Large intestine (tissue), 3 donors: ENCODE data around the gene PSKH1. TPM values are rescaled to one million over a fixed set of nuclear protein-coding genes. Genes with fewer than 3 reads are reported as not detected.
"Not testable (repeated sequence)": the region's sequence is repeated elsewhere in the genome, so short reads cannot be mapped to it uniquely, and the experiment has no call there.

Source experiments
- DNase-seq, 2 donors: peaks; one replicate each; pipeline versions ENCODE4 v3.0.0 to v3.0.0-alpha.2; 2013
- H3K27ac ChIP-seq: one replicate; pipeline ENCODE4 v1.5.1; 2013; ENCODE audit warnings: low read length
- H3K27me3 ChIP-seq: 2 replicates; pipeline ENCODE4 v1.6.1; 2013; ENCODE audit warnings: low read length; ENCODE audit not compliant: control insufficient read depth, insufficient read depth
- H3K36me3 ChIP-seq: 2 replicates; pipeline ENCODE4 v1.6.1; 2013; ENCODE audit warnings: low read length; ENCODE audit not compliant: control insufficient read depth, insufficient read depth
- H3K4me1 ChIP-seq: one replicate; pipeline ENCODE4 v1.6.1; 2013; ENCODE audit warnings: low read length; ENCODE audit not compliant: control insufficient read depth, insufficient read depth
- H3K4me3 ChIP-seq: one replicate; pipeline ENCODE4 v1.5.1; 2013; ENCODE audit warnings: low read length
- H3K9me3 ChIP-seq: one replicate; pipeline ENCODE4 v1.6.1; 2013; ENCODE audit warnings: mild to moderate bottlenecking, low read depth, low read length, moderate library complexity; ENCODE audit not compliant: control insufficient read depth
- WGBS: methylation state at CpG from one replicate; pipeline ENCODE4 v1.1.5; 2013; ENCODE audit warnings: low lambda C conversion rate; ENCODE audit not compliant: insufficient coverage; 5-methylcytosine and 5-hydroxymethylcytosine counted together
- polyA plus RNA-seq: library from polyadenylated mRNA; unstranded; fragments of 120-200 nt; gene quantifications from one replicate; pipeline ENCODE4 v1.2.1, GENCODE V29; 2013

The PSKH1 gene
- polyA plus RNA-seq, 1 donor = 24.2 TPM

DNA sequence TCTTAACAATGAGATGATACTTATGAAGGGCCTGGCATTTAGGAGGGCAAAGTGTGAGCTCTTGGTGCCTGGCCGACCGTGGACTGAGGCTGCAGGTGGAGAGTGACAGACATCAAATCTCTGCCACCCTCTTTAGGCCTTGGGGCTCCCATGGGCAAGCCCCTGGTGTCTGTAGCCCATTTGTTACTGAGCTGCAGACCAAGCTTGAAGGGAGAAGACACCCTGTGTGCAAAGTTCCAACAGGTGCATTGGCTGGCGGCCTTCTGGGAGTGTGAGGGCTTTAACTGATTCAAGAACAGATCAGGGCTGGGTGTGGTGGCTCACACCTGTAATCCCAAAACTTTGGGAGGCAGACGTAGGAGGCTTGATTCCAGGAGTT, 39.4 kb downstream of the PSKH1 start:
- no peak for DNase-seq
- Histone ChIP-seq H3K9me3 (no peaks in the 10 kb centered on the region), H3K4me1 (peaks cover 14% of the 10 kb centered on the region), H3K27ac (no peak overlapping the region), H3K36me3 (peaks cover 58% of the 10 kb centered on the region), H3K27me3 (no peaks in the 10 kb centered on the region), H3K4me3 (no peak overlapping the region)
- WGBS = 100% methylated on average over 1 of the region's 4 CpGs

DNA sequence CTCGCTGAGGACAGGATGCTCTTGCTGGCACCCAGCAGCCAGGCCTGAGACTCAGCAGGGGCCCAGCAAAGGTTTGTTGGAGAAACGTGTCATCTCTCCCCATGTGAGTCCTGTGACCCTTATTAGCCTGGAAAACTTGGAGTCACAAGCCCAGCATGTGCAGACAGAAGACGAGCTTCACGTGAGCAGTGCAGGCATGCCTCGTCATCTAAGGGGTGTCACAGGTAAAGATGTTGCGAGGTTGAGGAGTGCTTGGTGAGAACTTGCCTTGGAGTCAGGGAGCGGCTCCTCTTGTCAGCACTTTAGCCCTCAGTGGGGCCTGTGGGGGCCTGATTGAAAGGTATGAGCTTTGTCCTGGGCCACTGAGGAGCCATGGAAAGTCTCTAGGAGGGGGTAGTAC, 40.8 kb downstream of the PSKH1 start:
- no peak overlapping the region for H3K4me3 ChIP-seq
- H3K4me1 ChIP-seq = peaks cover 15% of the 10 kb centered on the region
- H3K27me3 ChIP-seq = no peaks in the 10 kb centered on the region
- no CpG with 5 or more reads among the region's 7 CpGs for WGBS
- no peaks in the 10 kb centered on the region for H3K9me3 ChIP-seq
- no peak overlapping the region for H3K27ac ChIP-seq
- peaks cover 48% of the 10 kb centered on the region for H3K36me3 ChIP-seq
- DNase-seq = no peak

DNA sequence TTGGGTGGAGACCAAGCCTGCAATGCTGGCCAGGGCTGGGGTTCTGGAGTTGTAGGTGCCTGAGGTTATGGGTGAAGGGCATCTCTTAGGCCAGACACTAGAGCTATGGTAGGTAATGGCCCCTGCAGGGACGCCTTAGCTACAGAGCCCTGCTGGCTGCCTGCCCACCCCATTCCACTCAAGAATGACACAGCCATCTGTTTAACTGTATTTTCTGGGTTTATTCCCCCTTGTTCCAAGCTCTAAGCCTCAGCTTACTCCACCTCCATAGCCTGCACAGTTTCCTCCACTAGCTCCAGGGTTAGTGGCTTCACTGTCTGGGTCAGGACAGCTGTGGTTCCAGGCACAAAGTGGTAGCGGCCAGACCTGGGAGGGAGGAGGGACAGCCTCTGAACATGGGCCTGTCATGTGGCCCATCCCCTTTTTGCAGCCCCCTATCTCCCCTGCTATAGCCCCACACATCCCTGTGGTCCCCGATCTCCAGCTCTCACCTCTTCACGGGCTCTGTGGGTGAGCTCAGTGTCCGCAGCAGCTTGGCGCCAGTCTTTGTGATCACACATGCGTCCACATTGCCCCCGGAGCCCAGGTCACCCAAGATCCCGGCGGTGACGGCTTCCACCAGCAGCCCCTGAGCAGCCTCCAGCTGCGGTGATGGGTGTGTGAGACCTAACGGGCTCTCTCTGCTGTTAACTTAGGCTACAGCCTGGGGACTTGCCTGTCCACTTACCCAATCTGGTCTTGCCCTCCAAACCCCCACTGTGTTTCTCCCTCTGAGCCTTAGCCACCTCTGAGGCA, 41.4 kb downstream of the PSKH1 start:
- no peaks in the 10 kb centered on the region for H3K9me3 ChIP-seq
- no CpG with 5 or more reads among the region's 13 CpGs for WGBS

DNA sequence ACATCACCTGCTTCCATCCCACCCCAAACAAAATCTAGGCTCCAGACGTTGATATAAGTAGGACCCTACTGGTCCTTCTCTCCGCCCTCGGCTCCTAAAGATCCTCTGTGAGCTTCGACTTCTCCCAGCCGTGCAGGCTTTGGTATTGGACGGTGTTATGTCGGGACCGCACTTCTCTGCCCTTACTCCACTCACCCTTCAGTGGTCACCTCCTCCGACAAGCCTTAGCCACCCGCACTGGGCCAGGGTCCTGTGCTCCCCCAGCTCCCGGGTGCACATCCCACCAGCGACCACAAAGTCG, 42.0 kb downstream of the PSKH1 start:
- Histone ChIP-seq H3K36me3 (peaks cover 35% of the 10 kb centered on the region), H3K9me3 (no peaks in the 10 kb centered on the region), H3K4me3 (peak overlapping the region; percentile 87), H3K27ac (peak overlapping the region; percentile 18), H3K4me1 (peaks cover 15% of the 10 kb centered on the region), H3K27me3 (no peaks in the 10 kb centered on the region)
- WGBS = no CpG with 5 or more reads among the region's 13 CpGs
- no peak for DNase-seq

More for the DNA sequence above, 41.4 kb downstream of the PSKH1 start:
- DNase-seq = no peak
- H3K36me3 ChIP-seq = peaks cover 41% of the 10 kb centered on the region
- no peaks in the 10 kb centered on the region for H3K27me3 ChIP-seq
- peak overlapping the region; percentile 87 for H3K4me3 ChIP-seq
- no peak overlapping the region for H3K27ac ChIP-seq
- H3K4me1 ChIP-seq = peaks cover 15% of the 10 kb centered on the region

DNA sequence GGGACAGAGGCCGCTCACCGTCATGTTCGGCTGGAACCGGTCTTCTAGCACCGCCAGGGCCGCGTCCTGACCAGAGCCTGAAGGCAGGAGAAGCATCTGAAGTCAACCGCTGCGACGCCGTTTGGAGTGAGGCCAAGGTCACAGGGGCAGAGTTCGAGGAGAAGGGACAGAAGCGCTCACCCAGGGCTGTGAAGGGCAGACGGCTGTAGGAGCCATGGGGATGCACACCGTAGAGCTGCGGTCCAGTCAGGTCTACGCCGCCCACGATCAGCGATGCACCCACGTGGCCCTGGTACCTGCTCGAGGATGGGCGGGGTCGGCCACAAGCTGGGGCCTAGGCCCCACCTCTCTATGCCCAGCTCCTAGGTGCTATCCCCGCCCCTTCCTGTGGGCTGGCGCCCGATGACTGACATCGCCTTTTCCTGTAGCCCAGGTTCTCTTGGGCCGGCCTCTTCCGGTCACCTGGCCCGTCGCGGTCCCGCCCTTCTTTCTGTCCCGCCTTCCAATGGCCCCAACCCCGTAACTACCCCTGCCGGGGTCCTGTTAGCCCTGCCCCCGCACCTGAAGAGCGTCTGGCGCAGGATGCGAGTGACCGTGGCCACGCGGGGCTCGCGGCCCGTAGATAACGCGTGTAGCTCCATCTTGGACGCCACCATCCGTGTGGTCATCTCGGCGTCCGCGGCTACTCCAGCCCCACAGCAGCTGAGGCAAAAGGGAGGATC, 42.5 kb downstream of the PSKH1 start:
- no peaks in the 10 kb centered on the region for H3K9me3 ChIP-seq
- peak overlapping the region; percentile 87 for H3K4me3 ChIP-seq
- WGBS = no CpG with 5 or more reads among the region's 55 CpGs
- peaks cover 15% of the 10 kb centered on the region for H3K4me1 ChIP-seq
- peak overlapping the region; percentile 82 for H3K27ac ChIP-seq
- H3K36me3 ChIP-seq = peaks cover 30% of the 10 kb centered on the region
- peak; percentile 98 for DNase-seq
- H3K27me3 ChIP-seq = no peaks in the 10 kb centered on the region

DNA sequence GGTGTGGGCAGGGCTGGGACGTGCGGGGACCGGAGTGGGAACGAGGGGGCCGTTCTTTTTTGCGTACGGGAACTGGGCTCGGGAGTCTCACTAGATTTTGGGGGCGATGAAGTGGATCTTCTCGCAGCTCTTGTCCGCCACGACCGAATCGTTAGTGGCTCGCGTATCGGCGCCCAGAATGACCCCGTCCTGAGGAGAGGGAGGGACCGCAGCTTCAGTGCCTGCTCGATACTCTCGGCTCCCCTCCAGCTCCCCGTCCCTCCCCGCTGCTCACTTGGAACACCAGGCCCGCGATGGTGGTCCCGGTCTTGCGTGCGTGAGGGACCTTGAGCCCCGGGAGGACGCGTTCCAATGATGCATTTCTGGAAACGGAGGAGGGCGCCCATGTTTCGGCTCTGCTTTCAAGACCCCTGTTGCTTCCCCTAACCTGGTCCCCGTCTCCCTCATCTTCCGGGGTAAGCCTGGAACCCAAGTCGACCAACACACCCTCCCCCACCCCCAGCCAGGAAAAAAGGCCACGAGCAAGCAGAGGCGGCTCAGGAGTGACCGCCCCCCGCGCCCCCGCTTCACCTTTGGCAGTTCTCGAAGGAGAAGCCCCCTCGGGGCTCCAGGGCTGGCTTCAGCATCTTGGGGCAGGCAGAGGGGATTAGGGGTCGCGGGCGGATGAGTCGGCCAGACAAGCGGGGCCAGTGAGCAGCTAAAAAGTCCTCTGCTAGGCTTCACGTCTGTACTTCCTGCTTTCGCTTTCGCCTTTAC, 43.2 kb downstream of the PSKH1 start, which contains the start of gene PSMB10:
Gene PSMB10, minus strand, starts transcription at position 727 of the 756 bp plus-strand sequence. Its CDS starts 101 bp downstream, at position 626.
- Histone ChIP-seq H3K4me3 (peak within 1 kb of the TSS; percentile 87), H3K4me1 (peaks cover 15% of the 10 kb centered on the region), H3K36me3 (peaks cover 24% of the 10 kb centered on the region), H3K27me3 (no peaks in the 10 kb centered on the region), H3K9me3 (no peaks in the 10 kb centered on the region), H3K27ac (peak within 1 kb of the TSS; percentile 82)
- 0% methylated on average over 3 of the region's 54 CpGs for WGBS
- DNase-seq = peak; percentile 67 to 87

DNA sequence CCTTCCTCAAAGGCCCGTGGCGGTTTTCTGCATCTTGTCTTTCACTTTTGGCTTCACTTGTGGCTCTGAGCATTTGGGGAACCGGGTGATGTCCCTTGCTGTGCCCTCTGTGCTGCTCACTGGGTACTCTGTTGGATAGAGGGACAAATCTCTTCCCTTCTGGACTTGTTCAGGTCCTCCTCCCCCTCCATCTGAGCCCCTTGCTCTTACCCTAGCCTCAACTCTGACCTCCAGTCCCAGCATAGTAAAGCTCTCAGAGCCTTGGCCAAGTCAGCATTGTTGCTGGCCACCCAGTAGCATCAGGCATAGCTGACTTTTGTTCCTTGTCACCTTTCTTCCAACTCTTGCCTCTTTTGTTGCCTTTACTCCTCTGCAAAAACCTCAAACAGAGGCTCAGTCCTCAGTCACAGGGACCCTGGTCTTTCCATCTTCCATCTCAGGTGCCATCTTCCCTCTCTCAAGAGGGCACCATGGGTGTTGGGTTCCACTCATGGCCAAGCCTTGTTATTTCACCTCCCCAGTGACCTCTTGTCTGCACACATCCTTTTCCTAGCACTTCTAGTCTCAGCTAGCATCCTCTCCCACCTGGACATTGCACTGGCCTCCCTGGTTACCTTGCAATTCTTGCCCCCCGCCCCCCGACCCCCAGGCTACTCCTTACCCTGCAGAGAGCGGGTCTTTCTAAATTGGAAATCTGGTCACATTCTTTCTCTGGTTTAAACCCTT, 44.0 kb downstream of the PSKH1 start:
- Histone ChIP-seq H3K27ac (peak overlapping the region; percentile 82), H3K4me3 (peak overlapping the region; percentile 87), H3K36me3 (peaks cover 25% of the 10 kb centered on the region), H3K9me3 (no peaks in the 10 kb centered on the region), H3K4me1 (peaks cover 15% of the 10 kb centered on the region), H3K27me3 (no peaks in the 10 kb centered on the region)
- DNase-seq = no peak
- WGBS = no CpG with 5 or more reads among the region's 6 CpGs

DNA sequence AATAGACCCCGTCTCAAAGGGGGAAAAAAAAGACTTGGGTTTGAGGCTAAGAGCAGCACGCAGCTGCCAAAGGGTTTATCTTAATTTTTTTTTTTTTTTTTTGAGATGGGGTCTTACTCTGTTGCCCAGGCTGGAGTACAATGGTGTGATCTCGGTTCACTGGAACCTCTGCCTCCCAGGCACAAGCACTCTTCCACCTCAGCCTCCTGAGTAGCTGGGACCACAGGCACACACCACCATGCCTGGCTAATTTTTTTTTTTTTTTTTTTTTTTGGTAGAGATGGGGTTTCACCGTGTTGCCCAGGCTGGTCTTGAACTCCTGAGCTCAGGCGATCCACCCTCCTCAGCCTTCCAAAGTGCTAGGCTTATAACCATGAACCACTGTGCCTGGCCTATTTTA, 44.7 kb downstream of the PSKH1 start:
- not testable (repeated sequence) for H3K9me3 ChIP-seq, H3K27ac ChIP-seq, H3K4me3 ChIP-seq, DNase-seq, H3K27me3 ChIP-seq
- H3K36me3 ChIP-seq = peaks cover 25% of the 10 kb centered on the region
- peaks cover 15% of the 10 kb centered on the region for H3K4me1 ChIP-seq
- 100% methylated on average over 1 of the region's 5 CpGs for WGBS

DNA sequence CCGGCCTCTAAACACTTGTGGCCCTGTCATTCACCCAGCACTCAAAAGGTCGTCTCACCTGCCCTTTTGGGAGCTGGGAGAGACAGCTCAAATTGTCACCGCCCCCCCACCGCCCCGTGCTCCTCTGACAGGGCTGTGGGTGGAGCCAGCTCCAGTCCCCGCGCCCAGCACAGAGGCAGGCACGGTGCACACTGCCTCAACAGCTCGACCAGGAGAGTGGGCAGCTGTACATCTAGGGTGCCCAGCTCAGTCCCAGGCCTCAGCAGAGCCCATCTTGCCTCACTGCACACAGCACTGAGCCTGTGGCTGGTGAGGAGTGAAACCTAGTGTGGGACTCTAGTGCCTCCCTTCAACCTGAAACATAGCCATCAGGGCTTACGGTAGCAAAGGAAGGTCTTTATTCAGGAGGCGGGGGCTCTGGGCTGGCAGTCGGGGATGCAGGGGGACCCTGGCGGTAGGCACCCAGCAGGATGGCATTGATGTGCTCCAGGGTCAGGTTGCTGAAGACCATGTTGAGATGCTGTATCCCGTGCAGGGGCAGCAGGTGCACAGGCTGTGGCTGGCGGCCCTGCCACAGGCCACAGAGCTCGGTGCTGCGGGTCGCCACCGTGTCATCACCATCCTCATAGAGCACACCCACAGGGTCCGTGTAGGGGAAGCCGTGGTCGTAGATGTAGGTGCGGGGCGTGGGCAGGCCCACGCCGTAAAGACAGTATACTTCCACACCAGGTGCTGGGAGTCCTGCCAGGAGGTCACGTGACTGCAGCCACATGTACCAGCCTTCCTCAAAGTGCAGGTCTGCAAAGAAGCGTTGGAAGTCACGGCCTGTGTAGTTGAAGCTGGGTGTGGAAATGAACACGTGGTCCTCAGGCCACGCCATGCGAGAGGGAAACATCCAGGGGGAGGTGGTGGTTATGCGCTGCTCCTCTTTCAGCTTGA, 46.7 kb downstream of the PSKH1 start:
- no peaks in the 10 kb centered on the region for H3K27me3 ChIP-seq
- H3K9me3 ChIP-seq = no peaks in the 10 kb centered on the region
- no CpG with 5 or more reads among the region's 33 CpGs for WGBS
- H3K36me3 ChIP-seq = peaks cover 15% of the 10 kb centered on the region
- no peak overlapping the region for H3K27ac ChIP-seq
- DNase-seq = no peak
- H3K4me3 ChIP-seq = no peak overlapping the region
- H3K4me1 ChIP-seq = peaks cover 26% of the 10 kb centered on the region
